T-helper 17 cell (primary cell): ENCODE results near the gene ELAVL3. TPM values are rescaled to one million over a fixed set of nuclear protein-coding genes. Genes with fewer than 3 reads are reported as not detected.
A peak's percentile ranks its signal among the peaks of the same experiment; 100 is the strongest.

Experiments
- ATAC-seq: fragments of 150-1000 bp; cut with Tn5 transposase; 2 replicates; pipeline ENCODE4 v1.10.0; 2021; ENCODE audit warnings: mild to moderate bottlenecking, moderate library complexity
- DNase-seq, 3 donors: peaks; one replicate each; pipeline versions ENCODE4 v3.0.0 to v3.0.0-alpha.2; 2020 to 2021
- H3K9me3 ChIP-seq: one replicate; pipeline ENCODE4 v1.7.0; 2013; ENCODE audit warnings: low read length, mild to moderate bottlenecking; ENCODE audit not compliant: control insufficient read depth, poor library complexity, severe bottlenecking
- H3K27ac Mint-ChIP-seq: one replicate; pipeline ENCODE4 v1.8.0; 2022; ENCODE audit warnings: mild to moderate bottlenecking, moderate library complexity, mixed read lengths
- H3K27me3 Mint-ChIP-seq: one replicate; pipeline ENCODE4 v1.8.0; 2022; ENCODE audit warnings: mixed read lengths
- H3K36me3 Mint-ChIP-seq: one replicate; pipeline ENCODE4 v1.8.0; 2022; ENCODE audit warnings: low read depth, mixed read lengths
- H3K4me1 Mint-ChIP-seq: one replicate; pipeline ENCODE4 v1.8.0; 2022; ENCODE audit warnings: mild to moderate bottlenecking, mixed read lengths
- H3K4me3 Mint-ChIP-seq: one replicate; pipeline ENCODE4 v1.8.0; 2022; ENCODE audit warnings: mild to moderate bottlenecking, moderate library complexity, mixed read lengths
- total RNA-seq, 4 donors: library from RNA in 2 of 4; stranded (reverse) in 2 of 4; gene quantifications; one replicate each; pipeline ENCODE4 v1.2.3 and lab custom pipeline; 2022 to 2026

The ELAVL3 gene
- total RNA-seq (under 1 TPM in 1 of 2 donors, not detected in 1; 0.26 TPM), total RNA-seq (lab: John Stamatoyannopoulos, UW) (0 to 0.08 reads per million in 2 donors)

GRCh38 chr19:11480715-11481533 is at the start of gene ELAVL3:
Gene ELAVL3, minus strand, starts transcription at chr19:11481046. Its CDS starts 438 bp downstream, at chr19:11480608.
- Mint-ChIP-seq H3K27ac (peak within 1 kb of the TSS; percentile 45), H3K36me3 (peaks cover 5% of the 10 kb centered on the region), H3K4me3 (peak within 1 kb of the TSS; percentile 79), H3K4me1 (peaks cover 25% of the 10 kb centered on the region), H3K27me3 (peaks cover 37% of the 10 kb centered on the region)
- no peaks in the 10 kb centered on the region for H3K9me3 ChIP-seq
- ATAC-seq (no peak), DNase-seq (no peak)

GRCh38 chr19:11530432-11530831 is 49.6 kb upstream of the ELAVL3 start:
- Mint-ChIP-seq H3K4me1 (peaks cover 18% of the 10 kb centered on the region), H3K36me3 (peaks cover 3% of the 10 kb centered on the region), H3K27me3 (no peaks in the 10 kb centered on the region), H3K27ac (no peak overlapping the region), H3K4me3 (no peak overlapping the region)
- H3K9me3 ChIP-seq, result no peaks in the 10 kb centered on the region
- no peak for ATAC-seq
- no peak for DNase-seq

DNA sequence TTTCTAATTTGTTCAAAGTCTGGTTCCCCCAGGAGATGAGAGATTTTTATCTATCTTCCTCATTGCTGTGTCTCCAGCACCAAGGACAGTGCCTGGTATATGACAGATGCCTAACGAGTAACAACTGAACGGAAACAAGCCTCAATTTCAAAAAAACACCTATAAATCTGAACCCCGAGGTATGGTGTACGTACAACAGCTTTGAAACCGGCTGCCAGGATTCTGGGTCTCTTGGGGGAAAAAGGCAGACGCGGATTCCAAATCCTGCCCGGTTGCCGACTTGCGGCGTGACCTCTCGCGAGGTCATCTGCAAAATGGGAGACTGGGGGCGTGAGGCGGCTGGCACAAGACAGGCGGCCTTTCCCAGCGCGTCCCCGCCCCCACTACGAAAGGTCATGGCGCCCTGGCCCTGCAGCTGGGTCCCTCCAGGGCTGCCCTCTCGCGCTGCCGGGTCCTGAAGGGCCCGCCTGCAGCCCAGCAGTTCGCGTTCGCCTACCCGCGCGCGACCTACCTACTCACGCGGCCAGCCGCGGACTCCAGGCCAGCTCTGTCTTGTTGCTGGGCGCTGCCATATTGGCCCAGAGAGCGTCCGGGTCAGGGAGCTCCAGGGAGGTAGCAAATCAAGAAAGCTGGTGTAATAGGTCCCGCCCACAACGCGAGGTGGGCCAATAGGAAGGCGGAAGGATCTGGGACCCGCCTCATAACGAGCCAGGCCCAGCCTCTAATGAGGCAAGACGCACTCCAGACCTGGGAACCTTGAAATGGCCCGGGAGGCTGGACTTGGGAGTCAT is 47.9 kb upstream of the ELAVL3 start, which contains the start of gene ECSIT:
Gene ECSIT, minus strand, starts transcription at position 584 of the 791 bp plus-strand sequence. CDS start 9,964 bp downstream, outside the sequence.
- peak; percentile 98 for ATAC-seq
- Mint-ChIP-seq H3K4me1 (peaks cover 13% of the 10 kb centered on the region), H3K4me3 (peak within 1 kb of the TSS; percentile 97), H3K27me3 (no peaks in the 10 kb centered on the region), H3K27ac (peak within 1 kb of the TSS; percentile 83), H3K36me3 (peaks cover 3% of the 10 kb centered on the region)
- peak; percentile 76 to 84 (median 82) for DNase-seq
- H3K9me3 ChIP-seq, result no peaks in the 10 kb centered on the region

DNA sequence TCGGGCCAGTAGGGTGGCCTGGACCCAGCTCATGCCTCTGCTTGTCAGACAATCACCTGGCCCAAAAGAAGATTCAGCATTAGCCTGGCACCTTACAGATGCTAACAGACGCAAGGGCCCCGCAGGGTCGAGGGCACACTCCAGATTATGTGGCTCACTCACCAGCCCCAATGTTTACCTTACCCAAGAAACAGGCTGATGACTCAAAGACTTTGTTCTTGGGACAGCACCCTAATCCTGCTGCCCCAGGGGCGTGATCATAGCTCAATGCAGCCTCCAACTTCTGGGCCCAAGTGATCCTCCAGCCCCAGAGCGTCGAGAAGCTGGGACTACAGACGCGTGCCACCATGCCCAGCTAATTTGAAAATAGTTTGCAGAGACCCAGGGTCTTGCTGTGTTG is 38.3 kb upstream of the ELAVL3 start:
- H3K9me3 ChIP-seq, result no peaks in the 10 kb centered on the region
- Mint-ChIP-seq H3K27ac (no peak overlapping the region), H3K4me1 (peaks cover 2% of the 10 kb centered on the region), H3K36me3 (no peaks in the 10 kb centered on the region), H3K27me3 (no peaks in the 10 kb centered on the region), H3K4me3 (no peak overlapping the region)
- ATAC-seq (no peak), DNase-seq (no peak)

DNA sequence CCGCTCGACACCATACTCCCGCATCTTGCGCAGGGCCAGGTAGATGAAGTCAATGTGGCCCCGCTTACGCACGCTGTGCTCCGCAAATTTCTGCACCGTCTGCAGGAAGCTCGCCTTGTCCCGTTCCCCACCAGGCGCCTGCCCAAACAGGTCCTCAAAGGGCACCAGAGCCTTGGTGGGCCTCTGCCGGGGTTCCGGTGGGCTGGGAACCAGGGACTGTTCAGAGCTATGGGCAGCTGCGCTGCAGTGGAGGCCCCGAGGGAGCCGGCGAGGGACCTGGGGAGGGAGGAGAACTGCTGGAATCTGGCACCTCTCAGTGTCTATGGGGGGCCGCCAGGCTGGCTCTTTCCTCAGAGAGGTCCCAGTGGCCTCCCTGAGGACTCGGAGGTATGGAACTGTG is 33.1 kb upstream of the ELAVL3 start:
- Mint-ChIP-seq H3K36me3 (peaks cover 7% of the 10 kb centered on the region), H3K27ac (no peak overlapping the region), H3K27me3 (no peaks in the 10 kb centered on the region), H3K4me3 (no peak overlapping the region), H3K4me1 (peaks cover 2% of the 10 kb centered on the region)
- ATAC-seq (no peak), DNase-seq (no peak)
- H3K9me3 ChIP-seq, result no peaks in the 10 kb centered on the region

- no peak for DNase-seq
- H3K9me3 ChIP-seq, result no peaks in the 10 kb centered on the region
- Mint-ChIP-seq H3K4me1 (peaks cover 5% of the 10 kb centered on the region), H3K27me3 (no peaks in the 10 kb centered on the region), H3K27ac (no peak overlapping the region), H3K4me3 (no peak overlapping the region), H3K36me3 (peaks cover 7% of the 10 kb centered on the region)
- no peak for ATAC-seq
Observed at GRCh38 chr19:11510444-11510843, 29.6 kb upstream of the ELAVL3 start.

GRCh38 chr19:11507370-11508078 is 26.7 kb upstream of the ELAVL3 start:
- no peak for ATAC-seq
- H3K27ac Mint-ChIP-seq, result peak overlapping the region; percentile 39

DNA sequence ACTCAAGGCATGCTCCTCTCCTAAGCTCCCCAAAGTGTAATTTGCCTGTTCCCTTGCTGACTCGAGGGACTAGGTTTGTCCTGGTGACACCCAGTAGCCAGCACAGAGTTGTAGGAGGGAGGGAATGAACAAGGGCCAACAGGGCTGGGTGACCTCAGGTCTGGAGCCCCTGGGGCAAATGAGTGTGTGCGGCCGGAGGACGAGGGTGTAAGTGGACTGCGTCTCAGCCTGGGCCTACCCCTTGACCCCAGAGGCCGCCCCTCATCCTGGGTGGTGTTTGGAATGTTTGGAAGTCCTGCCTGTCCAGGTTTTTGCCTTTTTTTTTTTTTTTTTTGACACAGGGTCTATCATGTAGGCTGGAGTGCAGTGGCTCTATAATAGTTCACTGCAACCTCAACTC is 26.1 kb upstream of the ELAVL3 start:
- Mint-ChIP-seq H3K4me3 (peak overlapping the region; percentile 93), H3K27me3 (no peaks in the 10 kb centered on the region), H3K36me3 (peaks cover 3% of the 10 kb centered on the region), H3K4me1 (peaks cover 14% of the 10 kb centered on the region), H3K27ac (peak overlapping the region; percentile 39)
- no peaks in the 10 kb centered on the region for H3K9me3 ChIP-seq
- ATAC-seq (no peak), DNase-seq (no peak)

More at GRCh38 chr19:11507370-11508078, 26.7 kb upstream of the ELAVL3 start:
- H3K27me3 Mint-ChIP-seq, result no peaks in the 10 kb centered on the region
- H3K4me3 Mint-ChIP-seq, result peak overlapping the region; percentile 5
- DNase-seq, result no peak
- H3K4me1 Mint-ChIP-seq, result peaks cover 14% of the 10 kb centered on the region
- H3K9me3 ChIP-seq, result no peaks in the 10 kb centered on the region
- H3K36me3 Mint-ChIP-seq, result peaks cover 3% of the 10 kb centered on the region

DNA sequence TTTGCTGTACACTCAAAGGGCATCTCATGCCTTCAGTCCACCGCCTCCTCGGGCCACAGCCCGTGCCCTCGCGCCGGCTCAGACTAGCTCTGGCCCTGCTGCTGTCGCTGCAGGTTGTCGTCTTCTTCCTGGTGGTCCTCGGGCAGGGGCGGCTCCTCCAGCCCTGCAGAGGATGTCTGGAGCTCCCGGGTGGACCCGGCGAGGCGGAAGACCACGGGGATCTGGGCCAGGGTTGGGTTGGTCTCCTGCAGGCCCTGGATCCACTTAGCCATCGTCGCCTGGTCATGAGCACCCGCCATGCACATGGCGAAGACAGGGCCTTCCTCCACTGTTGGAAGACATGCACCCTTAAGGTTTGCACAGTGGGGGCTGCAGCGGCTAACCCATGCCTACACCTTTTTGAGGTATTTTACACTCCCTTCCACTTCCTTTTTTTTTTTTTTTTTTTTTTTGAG is 25.3 kb upstream of the ELAVL3 start:
- Mint-ChIP-seq H3K27me3 (no peaks in the 10 kb centered on the region), H3K4me1 (peaks cover 19% of the 10 kb centered on the region), H3K4me3 (peak overlapping the region; percentile 93), H3K36me3 (peaks cover 5% of the 10 kb centered on the region), H3K27ac (peak overlapping the region; percentile 93)
- DNase-seq, result no peak
- ATAC-seq, result peak; percentile 11
- no peaks in the 10 kb centered on the region for H3K9me3 ChIP-seq

DNA sequence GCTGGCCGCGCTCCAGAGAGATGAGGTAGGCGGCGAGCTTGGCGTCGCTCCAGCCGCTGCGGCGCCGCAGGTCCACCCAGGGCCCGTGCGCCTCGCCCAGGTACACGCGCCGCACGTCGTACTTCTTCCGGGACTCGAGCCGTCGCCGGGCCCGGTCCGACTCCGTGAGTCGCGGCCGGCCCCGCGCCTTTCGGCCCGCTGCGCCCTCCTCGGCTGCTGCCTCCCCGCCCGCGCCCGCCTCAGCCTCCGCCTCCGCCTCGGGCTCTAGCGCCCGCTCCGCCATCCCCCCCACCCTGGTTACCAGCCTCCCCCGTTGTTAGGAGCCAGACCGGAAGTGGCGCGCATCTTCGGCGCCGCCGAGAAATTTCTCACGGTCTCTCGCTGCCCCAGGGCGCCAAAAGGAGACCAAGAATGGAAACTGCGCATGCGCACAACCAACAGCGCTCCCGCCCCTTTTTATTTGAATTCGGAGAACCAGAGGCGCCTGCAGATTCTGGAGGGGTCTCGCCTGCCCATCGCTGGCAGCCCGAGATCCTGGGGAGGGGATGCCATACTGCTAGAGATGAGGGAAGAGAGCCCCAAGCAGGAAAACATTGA is 24.8 kb upstream of the ELAVL3 start, which contains the start of gene ZNF653:
Gene ZNF653, minus strand, starts transcription at position 336 of the 597 bp plus-strand sequence. Its CDS starts 53 bp downstream, at position 283.
- Mint-ChIP-seq H3K4me1 (peaks cover 22% of the 10 kb centered on the region), H3K27me3 (no peaks in the 10 kb centered on the region), H3K27ac (peak within 1 kb of the TSS; percentile 93), H3K4me3 (peak within 1 kb of the TSS; percentile 93), H3K36me3 (peaks cover 5% of the 10 kb centered on the region)
- ATAC-seq, result peak; percentile 64
- DNase-seq, result peak; percentile 87 to 90 (median 89)
- H3K9me3 ChIP-seq, result no peaks in the 10 kb centered on the region

DNA sequence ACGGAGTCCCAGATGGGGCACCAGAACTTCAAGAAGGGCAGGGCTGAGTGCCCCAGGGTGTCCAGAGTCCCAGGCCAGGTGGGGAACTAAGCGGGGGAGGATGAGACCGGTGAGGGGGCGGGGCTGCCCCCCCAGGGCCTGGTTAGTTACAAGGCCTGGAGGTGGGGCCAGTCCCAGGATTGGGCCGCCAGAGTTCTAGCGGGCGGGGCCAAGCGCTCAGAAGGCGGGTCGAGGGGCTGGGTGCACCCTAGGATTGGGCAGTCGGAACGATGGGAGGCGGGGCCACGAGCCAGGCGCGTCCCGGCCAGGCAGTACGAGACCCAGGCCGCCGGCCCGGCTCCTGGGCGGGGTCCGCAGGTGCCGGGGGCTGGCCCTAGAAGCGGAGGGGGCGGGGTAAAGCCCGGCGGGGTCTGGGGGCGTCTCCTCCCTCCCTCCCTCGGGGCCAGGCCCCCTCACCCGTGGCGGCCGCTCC is 24.2 kb upstream of the ELAVL3 start:
- peak; percentile 94 for ATAC-seq
- DNase-seq, result peak; percentile 96 to 97 (median 97)
- Mint-ChIP-seq H3K27me3 (no peaks in the 10 kb centered on the region), H3K36me3 (peaks cover 5% of the 10 kb centered on the region), H3K4me1 (peaks cover 23% of the 10 kb centered on the region), H3K4me3 (peak overlapping the region; percentile 93), H3K27ac (peak overlapping the region; percentile 93)
- H3K9me3 ChIP-seq, result no peaks in the 10 kb centered on the region

GRCh38 chr19:11504502-11505031 is 23.7 kb upstream of the ELAVL3 start:
- Mint-ChIP-seq H3K36me3 (peaks cover 5% of the 10 kb centered on the region), H3K4me1 (peaks cover 25% of the 10 kb centered on the region), H3K27me3 (no peaks in the 10 kb centered on the region), H3K4me3 (peak overlapping the region; percentile 93), H3K27ac (peak overlapping the region; percentile 93)
- no peak for DNase-seq
- no peaks in the 10 kb centered on the region for H3K9me3 ChIP-seq
- no peak for ATAC-seq
